GM18517 (cell line): ENCODE results near the gene ONECUT3.

Experiments used
- ATAC-seq: cut with Tn5 transposase; IDR thresholded peaks from one replicate; pipeline ENCODE4 v1.9.1; 2021; ENCODE audit warnings: mild to moderate bottlenecking, moderate library complexity; ENCODE audit not compliant: unreplicated experiment

ONECUT3 gene

GRCh38 chr19:1767464-1767933 is 14.2 kb downstream of the ONECUT3 start:
- no peak for ATAC-seq

GRCh38 chr19:1768248-1768647 is 14.9 kb downstream of the ONECUT3 start:
- ATAC-seq = no peak

- no peak for ATAC-seq
These were observed 15.8 kb downstream of the ONECUT3 start for GRCh38 chr19:1768918-1769644.

- ATAC-seq = no peak
These were observed 16.3 kb downstream of the ONECUT3 start for GRCh38 chr19:1769645-1769985.

- ATAC-seq = no peak
These were observed 17.7 kb downstream of the ONECUT3 start for GRCh38 chr19:1770866-1771576.

GRCh38 chr19:1773184-1773583 is 19.9 kb downstream of the ONECUT3 start:
- ATAC-seq = no peak

GRCh38 chr19:1774989-1775772 is 21.9 kb downstream of the ONECUT3 start:
- no peak for ATAC-seq

- ATAC-seq = no peak
These were observed 22.8 kb downstream of the ONECUT3 start for GRCh38 chr19:1775951-1776605.

GRCh38 chr19:1776606-1777147 is 23.4 kb downstream of the ONECUT3 start:
- no peak for ATAC-seq

GRCh38 chr19:1777149-1777548 is 23.8 kb downstream of the ONECUT3 start:
- ATAC-seq = no peak

GRCh38 chr19:1779574-1779973 is 26.3 kb downstream of the ONECUT3 start:
- ATAC-seq = no peak

- no peak for ATAC-seq
These were observed 27.1 kb downstream of the ONECUT3 start for GRCh38 chr19:1780272-1780958.

GRCh38 chr19:1782521-1782920 is 29.2 kb downstream of the ONECUT3 start:
- no peak for ATAC-seq

GRCh38 chr19:1783354-1783753 is 30.0 kb downstream of the ONECUT3 start:
- no peak for ATAC-seq

GRCh38 chr19:1783874-1784273 is 30.6 kb downstream of the ONECUT3 start:
- ATAC-seq = no peak

GRCh38 chr19:1785310-1785709 is 32.0 kb downstream of the ONECUT3 start:
- no peak for ATAC-seq

GRCh38 chr19:1786668-1787067 is 33.4 kb downstream of the ONECUT3 start:
- no peak for ATAC-seq

- ATAC-seq = no peak
These were observed 33.8 kb downstream of the ONECUT3 start for GRCh38 chr19:1787116-1787515.

GRCh38 chr19:1789261-1790041 is 36.1 kb downstream of the ONECUT3 start:
- ATAC-seq = no peak
